ENCODE measurements around the gene PSTPIP2. TPM values are rescaled to one million over a fixed set of nuclear protein-coding genes. Genes with fewer than 3 reads are reported as not detected.

Gene PSTPIP2
- total and polyA plus RNA-seq, 2 experiments from 2014 or later = 11.9 to 24.5 TPM

GRCh38 chr18:45939236-45939635 is 132.8 kb downstream of the PSTPIP2 start:
- 100% methylated on average over 2 of the region's 2 CpGs for WGBS (ENCODE audit: low lambda C conversion rate, missing lambda C conversion rate)
- TF ChIP-seq EZH2phosphoT487 (IDR thresholded peaks at IDR 0.05; ENCODE audit: low read depth, severe bottlenecking, unreplicated experiment) (no peak), CTCF (IDR thresholded peaks at IDR 0.05; ENCODE audit: poor library complexity) (no peak), EZH2 (IDR thresholded peaks at IDR 0.05; ENCODE audit: borderline replicate concordance) (no peak)
- H4K20me1 ChIP-seq (ENCODE audit: insufficient read depth, poor library complexity, severe bottlenecking) = no peaks in the 10 kb centered on the region
- no peak overlapping the region for H3K4me3 ChIP-seq
- H2AFZ ChIP-seq = no peak overlapping the region
- H3K27me3 ChIP-seq = no peaks in the 10 kb centered on the region
- no peak overlapping the region for H3K4me2 ChIP-seq
- no peaks in the 10 kb centered on the region for H3K9me2 ChIP-seq (replicated peaks; ENCODE audit: insufficient read depth)
- no peak overlapping the region for H3K27ac ChIP-seq
- H3K4me1 ChIP-seq (ENCODE audit: insufficient read depth) = no peaks in the 10 kb centered on the region
- no peaks in the 10 kb centered on the region for H3K9me3 ChIP-seq (ENCODE audit: low read depth)
- no peaks in the 10 kb centered on the region for H3K36me3 ChIP-seq (replicated peaks; ENCODE audit: insufficient read depth, low read depth)
- H3K79me2 ChIP-seq = no peaks in the 10 kb centered on the region
- no peak for DNase-seq (ENCODE audit: low spot score)

GRCh38 chr18:45938488-45938935 is 133.5 kb downstream of the PSTPIP2 start:
- no peak overlapping the region for H3K27ac ChIP-seq
- H3K9me2 ChIP-seq (replicated peaks; ENCODE audit: insufficient read depth) = no peaks in the 10 kb centered on the region
- H3K9me3 ChIP-seq (ENCODE audit: low read depth) = no peaks in the 10 kb centered on the region
- no peaks in the 10 kb centered on the region for H3K4me1 ChIP-seq (ENCODE audit: insufficient read depth)
- no peaks in the 10 kb centered on the region for H3K27me3 ChIP-seq
- TF ChIP-seq EZH2 (IDR thresholded peaks at IDR 0.05; ENCODE audit: borderline replicate concordance) (no peak), CTCF (IDR thresholded peaks at IDR 0.05; ENCODE audit: poor library complexity) (no peak), EZH2phosphoT487 (IDR thresholded peaks at IDR 0.05; ENCODE audit: low read depth, severe bottlenecking, unreplicated experiment) (no peak)
- H3K36me3 ChIP-seq (replicated peaks; ENCODE audit: insufficient read depth, low read depth) = no peaks in the 10 kb centered on the region
- 63% methylated on average over 2 of the region's 2 CpGs for WGBS (ENCODE audit: low lambda C conversion rate, missing lambda C conversion rate)
- no peak for DNase-seq (ENCODE audit: low spot score)
- no peak overlapping the region for H3K4me3 ChIP-seq
- H2AFZ ChIP-seq = no peak overlapping the region
- H3K4me2 ChIP-seq = no peak overlapping the region
- no peaks in the 10 kb centered on the region for H4K20me1 ChIP-seq (ENCODE audit: insufficient read depth, poor library complexity, severe bottlenecking)
- no peaks in the 10 kb centered on the region for H3K79me2 ChIP-seq

- no peaks in the 10 kb centered on the region for H3K27me3 ChIP-seq
- H3K4me2 ChIP-seq = no peak overlapping the region
- no peaks in the 10 kb centered on the region for H3K4me1 ChIP-seq (ENCODE audit: insufficient read depth)
- no peaks in the 10 kb centered on the region for H3K36me3 ChIP-seq (replicated peaks; ENCODE audit: insufficient read depth, low read depth)
- WGBS (ENCODE audit: low lambda C conversion rate, missing lambda C conversion rate) = 86% methylated on average over 3 of the region's 3 CpGs
- no peak overlapping the region for H3K4me3 ChIP-seq
- no peaks in the 10 kb centered on the region for H3K9me2 ChIP-seq (replicated peaks; ENCODE audit: insufficient read depth)
- no peaks in the 10 kb centered on the region for H3K9me3 ChIP-seq (ENCODE audit: low read depth)
- DNase-seq (ENCODE audit: low spot score) = no peak
- no peak overlapping the region for H2AFZ ChIP-seq
- TF ChIP-seq EZH2 (IDR thresholded peaks at IDR 0.05; ENCODE audit: borderline replicate concordance) (no peak), EZH2phosphoT487 (IDR thresholded peaks at IDR 0.05; ENCODE audit: low read depth, severe bottlenecking, unreplicated experiment) (no peak), CTCF (IDR thresholded peaks at IDR 0.05; ENCODE audit: poor library complexity) (no peak)
- no peaks in the 10 kb centered on the region for H4K20me1 ChIP-seq (ENCODE audit: insufficient read depth, poor library complexity, severe bottlenecking)
- H3K27ac ChIP-seq = no peak overlapping the region
- no peaks in the 10 kb centered on the region for H3K79me2 ChIP-seq
These were observed 136.3 kb downstream of the PSTPIP2 start for GRCh38 chr18:45935591-45936335.

Small RNAs within 50 kb of the gene (small RNA-seq; reads per million reads assigned to genes)
- gene RN7SKP26 (not detected), gene RNU6-1278P (not detected), gene RNY4P37 (0.12 reads per million)

Other genes starting within 250 kb of the PSTPIP2 start
- gene SIGLEC15, start 246.6 kb downstream of the PSTPIP2 start, total RNA-seq = 0.24 and 0.30 TPM in 2 replicates
- gene SIGLEC15, start 246.6 kb downstream of the PSTPIP2 start, polyA plus RNA-seq = 1.3 and 1.5 TPM in 2 replicates
- gene EPG5, start 104.9 kb downstream of the PSTPIP2 start, total RNA-seq = 31.1 and 32.1 TPM in 2 replicates
- gene EPG5, start 104.9 kb downstream of the PSTPIP2 start, polyA plus RNA-seq = 4.6 and 5.7 TPM in 2 replicates
- 931 and 979 TPM in 2 replicates for gene ATP5F1A, start 26.0 kb upstream of the PSTPIP2 start, total RNA-seq
- 533 and 609 TPM in 2 replicates for gene ATP5F1A, start 26.0 kb upstream of the PSTPIP2 start, polyA plus RNA-seq
- gene HAUS1, start 32.1 kb upstream of the PSTPIP2 start, total RNA-seq = 48.8 and 51.8 TPM in 2 replicates
- gene HAUS1, start 32.1 kb upstream of the PSTPIP2 start, polyA plus RNA-seq = 31.8 and 36.5 TPM in 2 replicates

Measured in hepatocyte (in vitro differentiated cells).